Liver (tissue), 9 donors: Measurements from ENCODE around the gene GCNT2. TPM values are rescaled to one million over a fixed set of nuclear protein-coding genes. Genes with fewer than 3 reads are reported as not detected.

Source experiments
- DNase-seq: peaks from one replicate; pipeline ENCODE4 v3.0.0-alpha.2; 2017; ENCODE audit warnings: low spot score
- H3K27ac ChIP-seq, 2 donors: one replicate each; pipeline ENCODE4 v1.7.0; 2013; ENCODE audit warnings: inconsistent platforms in 2 of 2, low read length in 2 of 2, control low read depth in 1 of 2, low read depth in 1 of 2, mild to moderate bottlenecking in 1 of 2
- H3K27me3 ChIP-seq, 4 donors: one replicate each; pipeline versions ENCODE4 v1.6.1 to v1.7.0; 2013; ENCODE audit warnings: low read length in 3 of 4, inconsistent platforms in 1 of 4, mild to moderate bottlenecking in 1 of 4, moderate library complexity in 1 of 4; ENCODE audit not compliant: control insufficient read depth in 4 of 4, insufficient read depth in 4 of 4
- H3K36me3 ChIP-seq, 4 donors: one replicate each; pipeline versions ENCODE4 v1.6.1 to v1.7.0; 2013; ENCODE audit warnings: low read length in 3 of 4, mild to moderate bottlenecking in 3 of 4, low read depth in 1 of 4, moderate library complexity in 1 of 4; ENCODE audit not compliant: control insufficient read depth in 4 of 4, insufficient read depth in 3 of 4
- H3K4me1 ChIP-seq, 4 donors: one replicate each; pipeline versions ENCODE4 v1.6.1 to v1.7.0; 2013; ENCODE audit warnings: low read length in 3 of 4, mild to moderate bottlenecking in 3 of 4, moderate library complexity in 1 of 4; ENCODE audit not compliant: control insufficient read depth in 4 of 4, insufficient read depth in 4 of 4
- H3K4me3 ChIP-seq, 3 donors: one replicate each; pipeline versions ENCODE4 v1.6.1 to v1.7.0; 2013; ENCODE audit warnings: low read length in 3 of 3, control low read depth in 1 of 3, low read depth in 1 of 3, mild to moderate bottlenecking in 1 of 3
- H3K9ac ChIP-seq, 2 donors: one replicate each; pipeline ENCODE4 v1.7.0; 2013; ENCODE audit warnings: low read length in 2 of 2, mild to moderate bottlenecking in 2 of 2, moderate library complexity in 2 of 2, control low read depth in 1 of 2, low read depth in 1 of 2
- H3K9me3 ChIP-seq, 4 donors: one replicate each; pipeline versions ENCODE4 v1.6.1 to v1.7.0; 2013; ENCODE audit warnings: low read length in 3 of 4; ENCODE audit not compliant: control insufficient read depth in 4 of 4
- EGR1 ChIP-seq, 2 donors: IDR thresholded peaks; 2 replicates each; pipeline ENCODE4 v1.6.1; 2016 to 2018; ENCODE audit warnings: antibody characterized with exemption in 2 of 2, low read depth in 2 of 2
- FOXA1 ChIP-seq: IDR thresholded peaks from 2 replicates; pipeline ENCODE4 v1.6.1; 2016; ENCODE audit warnings: antibody characterized with exemption
- HNF4G ChIP-seq: IDR thresholded peaks from 2 replicates; pipeline ENCODE4 v1.6.1; 2016; ENCODE audit warnings: antibody characterized with exemption
- JUND ChIP-seq, 2 donors: IDR thresholded peaks; 2 replicates each; pipeline ENCODE4 v1.6.1; 2016; ENCODE audit warnings: antibody characterized with exemption in 2 of 2
- RXRA ChIP-seq, 2 donors: IDR thresholded peaks; 2 replicates each; pipeline ENCODE4 v1.6.1; 2017 to 2018; ENCODE audit warnings: antibody characterized with exemption in 2 of 2, mild to moderate bottlenecking in 1 of 2
- SP1 ChIP-seq: IDR thresholded peaks from 2 replicates; pipeline ENCODE4 v1.6.1; 2018; ENCODE audit warnings: antibody characterized with exemption, mild to moderate bottlenecking
- TAF1 ChIP-seq: conservative IDR thresholded peaks from 2 replicates; pipeline ENCODE4 v1.6.1; 2016; ENCODE audit warnings: antibody characterized with exemption, mild to moderate bottlenecking
- WGBS: extraction: QIAGEN DNeasy Blood & Tissue Kit; methylation state at CpG from one replicate; pipeline ENCODE4 v1.1.7; 2013; 5-methylcytosine and 5-hydroxymethylcytosine counted together
- polyA plus RNA-seq, 2 donors: library from polyadenylated mRNA; stranded (reverse) in 1 of 2; unstranded in 1 of 2; fragments of 200-250 nt in 1 of 2; fragments of >200 nt in 1 of 2; fragmentation: Nextera tagmentation in 1 of 2; extraction: Ambion mirVana in 1 of 2; gene quantifications; one replicate each; pipeline versions ENCODE4 v1.2.1 to v1.2.3, GENCODE V29; 2013 to 2015
- total RNA-seq, 2 donors: library from RNA; depleted of rRNA; stranded (reverse); fragments of >200 nt; gene quantifications; one replicate each; pipeline ENCODE4 v1.2.3, GENCODE V29; 2014
- TF ChIP-seq, protein P1 (sequence below): fragments of 150-350 bp; IDR thresholded peaks from 2 replicates; pipeline ENCODE4 v1.5.1; 2017; ENCODE audit warnings: improper control_type of control experiment, low read depth, low read length; ENCODE audit not compliant: missing input control
- TF ChIP-seq, protein P2 (sequence below): IDR thresholded peaks from 2 replicates; pipeline ENCODE4 v1.6.1; 2016; ENCODE audit warnings: antibody characterized with exemption
- TF ChIP-seq, protein P3 (sequence below): IDR thresholded peaks from 2 replicates; pipeline ENCODE4 v1.6.1; 2016; ENCODE audit warnings: antibody characterized with exemption
- TF ChIP-seq, protein P4 (sequence below): IDR thresholded peaks from 2 replicates; pipeline ENCODE4 v1.6.1; 2016; ENCODE audit warnings: antibody characterized with exemption
- TF ChIP-seq, protein P5 (sequence below): IDR thresholded peaks from 2 replicates; pipeline ENCODE4 v1.6.1; 2016; ENCODE audit warnings: antibody characterized with exemption, mild to moderate bottlenecking
- donor health status: healthy.
- donor health status: healthy.
- donor health status: healthy.
- donor health status: healthy.
- donor health status: healthy.

The GCNT2 gene
- total and polyA plus RNA-seq, 4 donors: 2.8 to 16.7 (median 4.2) TPM

DNA sequence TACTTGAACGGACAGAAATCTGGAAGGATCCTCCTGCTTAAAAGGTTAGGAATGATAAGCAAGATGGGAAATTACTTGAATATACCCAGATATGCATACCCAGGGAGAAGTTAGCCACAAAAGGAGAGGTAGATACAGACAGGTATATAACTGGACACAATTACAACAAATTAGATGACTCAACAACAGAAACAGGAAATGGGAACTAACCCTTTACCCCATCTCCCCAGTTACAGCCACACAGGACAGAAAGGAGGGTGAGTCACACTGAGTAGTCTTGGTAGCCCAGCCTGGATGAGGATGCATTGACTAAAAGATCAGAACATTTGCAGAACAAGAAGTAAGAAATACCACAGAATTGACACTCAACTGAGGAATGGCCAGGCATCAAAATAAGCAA lies 112.1 kb downstream of the GCNT2 start:
- Histone ChIP-seq H3K9me3 (no peaks in the 10 kb centered on the region), H3K36me3 (no peaks in the 10 kb centered on the region), H3K27me3 (no peaks in the 10 kb centered on the region), H3K4me1 (no peaks in the 10 kb centered on the region), H3K9ac (no peak overlapping the region), H3K4me3 (no peak overlapping the region), H3K27ac (no peak overlapping the region)
- WGBS: 84% methylated on average over 1 of the region's 1 CpG
- TF ChIP-seq, protein P1, sequence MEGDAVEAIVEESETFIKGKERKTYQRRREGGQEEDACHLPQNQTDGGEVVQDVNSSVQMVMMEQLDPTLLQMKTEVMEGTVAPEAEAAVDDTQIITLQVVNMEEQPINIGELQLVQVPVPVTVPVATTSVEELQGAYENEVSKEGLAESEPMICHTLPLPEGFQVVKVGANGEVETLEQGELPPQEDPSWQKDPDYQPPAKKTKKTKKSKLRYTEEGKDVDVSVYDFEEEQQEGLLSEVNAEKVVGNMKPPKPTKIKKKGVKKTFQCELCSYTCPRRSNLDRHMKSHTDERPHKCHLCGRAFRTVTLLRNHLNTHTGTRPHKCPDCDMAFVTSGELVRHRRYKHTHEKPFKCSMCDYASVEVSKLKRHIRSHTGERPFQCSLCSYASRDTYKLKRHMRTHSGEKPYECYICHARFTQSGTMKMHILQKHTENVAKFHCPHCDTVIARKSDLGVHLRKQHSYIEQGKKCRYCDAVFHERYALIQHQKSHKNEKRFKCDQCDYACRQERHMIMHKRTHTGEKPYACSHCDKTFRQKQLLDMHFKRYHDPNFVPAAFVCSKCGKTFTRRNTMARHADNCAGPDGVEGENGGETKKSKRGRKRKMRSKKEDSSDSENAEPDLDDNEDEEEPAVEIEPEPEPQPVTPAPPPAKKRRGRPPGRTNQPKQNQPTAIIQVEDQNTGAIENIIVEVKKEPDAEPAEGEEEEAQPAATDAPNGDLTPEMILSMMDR: no peak
- TF ChIP-seq, protein P2, sequence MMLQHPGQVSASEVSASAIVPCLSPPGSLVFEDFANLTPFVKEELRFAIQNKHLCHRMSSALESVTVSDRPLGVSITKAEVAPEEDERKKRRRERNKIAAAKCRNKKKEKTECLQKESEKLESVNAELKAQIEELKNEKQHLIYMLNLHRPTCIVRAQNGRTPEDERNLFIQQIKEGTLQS: no peak
- TF ChIP-seq JUND (IDR thresholded peaks at IDR 0.05): no peak
- TF ChIP-seq SP1: no peak
- no peak for TF ChIP-seq HNF4G
- TF ChIP-seq, protein P3, sequence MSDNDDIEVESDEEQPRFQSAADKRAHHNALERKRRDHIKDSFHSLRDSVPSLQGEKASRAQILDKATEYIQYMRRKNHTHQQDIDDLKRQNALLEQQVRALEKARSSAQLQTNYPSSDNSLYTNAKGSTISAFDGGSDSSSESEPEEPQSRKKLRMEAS: no peak
- no peak for TF ChIP-seq TAF1
- DNase-seq: no peak

DNA sequence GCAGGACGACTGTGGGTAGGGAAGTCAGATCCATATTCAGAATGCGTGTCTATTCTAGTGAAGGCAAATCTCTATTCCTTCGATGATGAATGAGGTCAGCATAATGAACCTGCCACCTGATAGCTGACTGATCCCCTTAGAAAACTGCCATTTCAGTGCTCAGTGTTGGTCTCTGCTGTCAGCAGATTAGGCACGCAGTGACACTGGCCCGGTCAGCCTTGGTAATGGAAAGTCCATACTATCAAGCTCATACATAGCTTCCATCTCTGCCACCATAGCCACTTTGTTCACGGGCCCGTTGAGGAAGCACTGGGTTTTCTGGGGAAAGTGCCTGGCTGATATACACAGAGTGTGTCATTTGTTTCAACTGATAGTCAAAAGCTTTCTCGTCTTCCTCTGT lies 119.3 kb downstream of the GCNT2 start:
- 92% methylated on average over 8 of the region's 8 CpGs for WGBS
- DNase-seq: peak; percentile 47
- no peak overlapping the region for H3K4me3 ChIP-seq

DNA sequence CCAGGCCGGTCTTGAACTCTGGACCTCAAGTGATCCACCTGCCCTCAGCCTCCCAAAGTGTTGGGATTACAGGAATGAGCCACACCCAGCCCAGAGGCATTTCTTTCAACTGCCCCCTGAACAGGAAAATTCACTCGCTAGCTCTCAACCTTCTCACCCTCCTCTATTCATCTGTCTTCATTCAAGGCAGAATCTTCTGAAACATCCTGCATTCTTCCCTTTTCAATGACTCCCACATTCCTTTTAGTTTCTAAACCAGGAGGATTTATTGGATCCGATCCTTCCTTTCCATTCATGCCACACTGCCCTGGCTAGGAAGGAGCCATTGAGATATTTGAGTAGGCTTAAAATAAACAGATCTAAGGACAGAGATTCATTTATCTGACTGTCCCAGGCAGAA lies 120.4 kb downstream of the GCNT2 start:
- Histone ChIP-seq H3K27ac (no peak overlapping the region), H3K27me3 (no peaks in the 10 kb centered on the region), H3K9me3 (peaks cover 0 to 9% (median 2%) of the 10 kb centered on the region in 4 donors), H3K36me3 (no peaks in the 10 kb centered on the region), H3K4me3 (no peak overlapping the region), H3K9ac (no peak overlapping the region), H3K4me1 (no peaks in the 10 kb centered on the region)
- 88% methylated on average over 3 of the region's 3 CpGs for WGBS
- no peak for DNase-seq
- TF ChIP-seq, protein P2: no peak
- TF ChIP-seq, protein P1: no peak
- TF ChIP-seq, protein P4, sequence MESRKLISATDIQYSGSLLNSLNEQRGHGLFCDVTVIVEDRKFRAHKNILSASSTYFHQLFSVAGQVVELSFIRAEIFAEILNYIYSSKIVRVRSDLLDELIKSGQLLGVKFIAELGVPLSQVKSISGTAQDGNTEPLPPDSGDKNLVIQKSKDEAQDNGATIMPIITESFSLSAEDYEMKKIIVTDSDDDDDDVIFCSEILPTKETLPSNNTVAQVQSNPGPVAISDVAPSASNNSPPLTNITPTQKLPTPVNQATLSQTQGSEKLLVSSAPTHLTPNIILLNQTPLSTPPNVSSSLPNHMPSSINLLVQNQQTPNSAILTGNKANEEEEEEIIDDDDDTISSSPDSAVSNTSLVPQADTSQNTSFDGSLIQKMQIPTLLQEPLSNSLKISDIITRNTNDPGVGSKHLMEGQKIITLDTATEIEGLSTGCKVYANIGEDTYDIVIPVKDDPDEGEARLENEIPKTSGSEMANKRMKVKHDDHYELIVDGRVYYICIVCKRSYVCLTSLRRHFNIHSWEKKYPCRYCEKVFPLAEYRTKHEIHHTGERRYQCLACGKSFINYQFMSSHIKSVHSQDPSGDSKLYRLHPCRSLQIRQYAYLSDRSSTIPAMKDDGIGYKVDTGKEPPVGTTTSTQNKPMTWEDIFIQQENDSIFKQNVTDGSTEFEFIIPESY: no peak
- TF ChIP-seq TAF1: no peak
- no peak for TF ChIP-seq JUND (IDR thresholded peaks at IDR 0.05)
- TF ChIP-seq EGR1 (IDR thresholded peaks at IDR 0.05; ENCODE audit: low read depth in 2 of 2): no peak
- no peak for TF ChIP-seq FOXA1
- TF ChIP-seq RXRA (IDR thresholded peaks at IDR 0.05): no peak
- TF ChIP-seq, protein P5, sequence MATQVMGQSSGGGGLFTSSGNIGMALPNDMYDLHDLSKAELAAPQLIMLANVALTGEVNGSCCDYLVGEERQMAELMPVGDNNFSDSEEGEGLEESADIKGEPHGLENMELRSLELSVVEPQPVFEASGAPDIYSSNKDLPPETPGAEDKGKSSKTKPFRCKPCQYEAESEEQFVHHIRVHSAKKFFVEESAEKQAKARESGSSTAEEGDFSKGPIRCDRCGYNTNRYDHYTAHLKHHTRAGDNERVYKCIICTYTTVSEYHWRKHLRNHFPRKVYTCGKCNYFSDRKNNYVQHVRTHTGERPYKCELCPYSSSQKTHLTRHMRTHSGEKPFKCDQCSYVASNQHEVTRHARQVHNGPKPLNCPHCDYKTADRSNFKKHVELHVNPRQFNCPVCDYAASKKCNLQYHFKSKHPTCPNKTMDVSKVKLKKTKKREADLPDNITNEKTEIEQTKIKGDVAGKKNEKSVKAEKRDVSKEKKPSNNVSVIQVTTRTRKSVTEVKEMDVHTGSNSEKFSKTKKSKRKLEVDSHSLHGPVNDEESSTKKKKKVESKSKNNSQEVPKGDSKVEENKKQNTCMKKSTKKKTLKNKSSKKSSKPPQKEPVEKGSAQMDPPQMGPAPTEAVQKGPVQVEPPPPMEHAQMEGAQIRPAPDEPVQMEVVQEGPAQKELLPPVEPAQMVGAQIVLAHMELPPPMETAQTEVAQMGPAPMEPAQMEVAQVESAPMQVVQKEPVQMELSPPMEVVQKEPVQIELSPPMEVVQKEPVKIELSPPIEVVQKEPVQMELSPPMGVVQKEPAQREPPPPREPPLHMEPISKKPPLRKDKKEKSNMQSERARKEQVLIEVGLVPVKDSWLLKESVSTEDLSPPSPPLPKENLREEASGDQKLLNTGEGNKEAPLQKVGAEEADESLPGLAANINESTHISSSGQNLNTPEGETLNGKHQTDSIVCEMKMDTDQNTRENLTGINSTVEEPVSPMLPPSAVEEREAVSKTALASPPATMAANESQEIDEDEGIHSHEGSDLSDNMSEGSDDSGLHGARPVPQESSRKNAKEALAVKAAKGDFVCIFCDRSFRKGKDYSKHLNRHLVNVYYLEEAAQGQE: no peak

More for the DNA sequence above, 119.3 kb downstream of the GCNT2 start:
- Histone ChIP-seq H3K27me3 (no peaks in the 10 kb centered on the region), H3K36me3 (no peaks in the 10 kb centered on the region), H3K9ac (no peak overlapping the region), H3K27ac (no peak overlapping the region), H3K9me3 (peaks cover 0 to 6% (median 1%) of the 10 kb centered on the region in 4 donors), H3K4me1 (no peaks in the 10 kb centered on the region)
- TF ChIP-seq, protein P4: no peak
- TF ChIP-seq FOXA1 (no peak), TAF1 (no peak)
